ENCODE results near the gene PCK2. TPM values are rescaled to one million over a fixed set of nuclear protein-coding genes. Genes with fewer than 3 reads are reported as not detected.
"Not testable (repeated sequence)": the region's sequence is repeated elsewhere in the genome, so short reads cannot be mapped to it uniquely, and the experiment has no call there.

The PCK2 gene
- total RNA-seq = 10 to 100 TPM; 31.4 to 57.6 TPM

DNA sequence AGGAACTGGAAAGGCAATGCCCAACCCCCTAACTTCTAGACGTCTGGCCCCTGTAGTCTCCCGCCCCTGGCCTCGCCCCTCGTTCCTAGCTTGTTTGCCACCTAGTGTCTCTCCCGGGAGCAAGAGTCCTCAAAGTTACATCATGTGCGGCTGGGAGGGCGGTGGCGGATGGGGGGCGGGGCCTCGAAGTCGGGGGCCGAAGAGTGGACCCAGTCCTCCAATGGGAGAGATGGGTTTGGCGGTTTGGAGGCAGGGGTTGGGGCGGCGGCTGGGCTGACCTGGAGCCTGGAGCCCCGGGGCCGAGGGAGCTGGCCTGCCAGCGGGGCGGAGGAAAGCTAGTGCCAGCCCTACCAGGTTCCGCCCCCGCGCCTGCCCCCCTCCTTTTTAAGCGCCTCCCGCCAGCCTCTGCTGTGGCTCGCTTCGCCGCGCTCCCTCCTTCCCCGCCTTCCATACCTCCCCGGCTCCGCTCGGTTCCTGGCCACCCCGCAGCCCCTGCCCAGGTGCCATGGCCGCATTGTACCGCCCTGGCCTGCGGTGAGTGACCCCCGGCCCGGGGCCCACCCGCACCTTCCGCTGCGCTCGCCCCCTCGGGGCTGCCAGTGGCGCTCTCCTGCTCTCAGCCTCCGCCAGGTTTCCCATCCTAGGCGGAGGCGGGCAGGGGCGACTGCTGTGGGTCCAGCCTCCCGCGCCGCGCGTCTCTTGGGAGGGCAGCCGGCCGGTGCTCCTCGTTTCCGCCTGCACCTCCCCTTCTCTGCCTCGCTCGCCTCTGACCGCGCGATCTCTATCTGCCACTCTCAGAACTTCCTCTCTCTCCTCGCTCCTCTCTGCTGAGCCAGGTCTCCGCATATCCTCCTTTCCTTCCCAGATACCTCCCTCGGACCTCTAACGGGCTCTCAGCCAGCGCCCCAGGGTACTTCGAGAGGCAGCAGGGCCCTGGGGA, at the start of gene PCK2:
Gene PCK2, plus strand, starts transcription at position 411 of the 940 bp plus-strand sequence. Its CDS starts 95 bp downstream, at position 506.
- Mint-ChIP-seq H3K4me3 (peak within 1 kb of the TSS; percentile 92), H3K36me3 (ENCODE audit: low read depth) (peaks cover 34% of the 10 kb centered on the region), H3K27ac (peak within 1 kb of the TSS; percentile 97), H3K4me1 (peaks cover 23% of the 10 kb centered on the region), H3K27me3 (no peaks in the 10 kb centered on the region), H3K9me3 (no peaks in the 10 kb centered on the region)
- peak; percentile 81 for ATAC-seq (replicated peaks)

DNA sequence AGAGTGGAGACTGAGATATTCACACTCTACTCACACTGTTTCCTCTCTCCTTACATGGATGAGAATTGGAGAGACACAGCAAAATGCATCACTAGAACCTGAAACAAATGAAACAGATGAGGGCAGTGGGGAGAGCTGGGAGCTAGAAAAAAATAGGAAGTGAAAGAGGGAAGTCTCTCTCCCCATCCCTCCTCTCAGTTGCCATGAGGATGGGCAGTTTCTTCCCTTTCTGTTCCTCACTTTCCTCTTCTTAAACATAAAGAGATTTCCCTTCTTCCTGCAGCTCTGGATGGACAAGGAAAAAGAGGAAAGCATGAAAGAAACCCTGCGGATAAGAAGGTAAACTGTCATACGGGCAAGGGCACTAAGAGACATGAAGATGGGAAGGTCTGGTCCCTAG, 45.1 kb upstream of the PCK2 start:
- not testable (repeated sequence) for H3K27me3 Mint-ChIP-seq; ATAC-seq (replicated peaks); H3K36me3 Mint-ChIP-seq (ENCODE audit: low read depth); H3K9me3 Mint-ChIP-seq; H3K4me3 Mint-ChIP-seq; H3K27ac Mint-ChIP-seq
- H3K4me1 Mint-ChIP-seq = peaks cover 15% of the 10 kb centered on the region

DNA sequence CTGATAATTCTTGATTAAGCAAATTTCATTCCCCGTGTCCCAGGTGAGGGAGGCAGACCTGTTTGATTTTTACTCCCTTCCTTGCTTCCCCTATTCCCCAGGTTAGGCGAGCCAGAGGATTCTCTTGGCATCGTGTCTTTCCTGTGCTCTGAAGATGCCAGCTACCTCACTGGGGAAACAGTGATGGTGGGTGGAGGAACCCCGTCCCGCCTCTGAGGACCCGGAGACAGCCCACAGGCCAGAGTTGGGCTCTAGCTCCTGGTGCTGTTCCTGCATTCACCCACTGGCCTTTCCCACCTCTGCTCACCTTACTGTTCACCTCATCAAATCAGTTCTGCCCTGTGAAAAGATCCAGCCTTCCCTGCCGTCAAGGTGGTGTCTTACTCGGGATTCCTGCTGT, 43.4 kb upstream of the PCK2 start:
- not testable (repeated sequence) for H3K36me3 Mint-ChIP-seq (ENCODE audit: low read depth); H3K9me3 Mint-ChIP-seq; ATAC-seq (replicated peaks); H3K27ac Mint-ChIP-seq; H3K27me3 Mint-ChIP-seq
- Mint-ChIP-seq H3K4me3 (peak overlapping the region; percentile 79), H3K4me1 (peaks cover 15% of the 10 kb centered on the region)

DNA sequence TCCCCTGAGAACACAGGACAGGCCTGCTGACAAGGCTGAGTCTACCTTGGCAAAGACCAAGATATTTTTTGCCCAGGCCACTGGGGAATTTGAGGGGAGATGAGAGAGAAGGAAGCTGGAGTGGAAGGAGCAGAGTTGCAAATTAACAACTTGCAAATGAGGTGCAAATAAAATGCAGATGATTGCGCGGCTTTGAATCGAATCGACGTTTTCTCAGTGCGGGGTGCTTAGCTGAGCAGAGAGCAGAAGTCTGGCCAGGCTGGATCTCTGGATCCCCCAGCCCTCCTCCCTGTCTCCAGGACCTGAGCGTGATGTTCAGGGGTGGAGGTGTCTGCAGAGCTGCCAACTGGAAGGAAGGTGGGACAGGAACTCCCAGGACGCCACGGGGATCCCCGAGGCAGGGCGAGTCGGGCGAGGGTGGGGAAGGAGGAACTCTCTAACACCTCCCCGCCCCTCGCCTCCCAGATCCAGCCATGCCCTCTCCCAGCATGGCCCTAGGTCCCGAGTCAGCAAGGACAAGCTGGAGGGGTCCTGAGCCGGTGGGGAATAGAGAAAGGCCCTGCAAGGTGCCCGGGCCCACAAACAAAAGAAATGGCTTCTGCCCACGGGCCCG, 42.8 kb upstream of the PCK2 start:
- peaks cover 15% of the 10 kb centered on the region for H3K4me1 Mint-ChIP-seq
- ATAC-seq (replicated peaks) = no peak
- no peaks in the 10 kb centered on the region for H3K9me3 Mint-ChIP-seq
- no peak overlapping the region for H3K27ac Mint-ChIP-seq
- peaks cover 6% of the 10 kb centered on the region for H3K27me3 Mint-ChIP-seq
- H3K4me3 Mint-ChIP-seq = peak overlapping the region; percentile 79
- no peaks in the 10 kb centered on the region for H3K36me3 Mint-ChIP-seq (ENCODE audit: low read depth)

DNA sequence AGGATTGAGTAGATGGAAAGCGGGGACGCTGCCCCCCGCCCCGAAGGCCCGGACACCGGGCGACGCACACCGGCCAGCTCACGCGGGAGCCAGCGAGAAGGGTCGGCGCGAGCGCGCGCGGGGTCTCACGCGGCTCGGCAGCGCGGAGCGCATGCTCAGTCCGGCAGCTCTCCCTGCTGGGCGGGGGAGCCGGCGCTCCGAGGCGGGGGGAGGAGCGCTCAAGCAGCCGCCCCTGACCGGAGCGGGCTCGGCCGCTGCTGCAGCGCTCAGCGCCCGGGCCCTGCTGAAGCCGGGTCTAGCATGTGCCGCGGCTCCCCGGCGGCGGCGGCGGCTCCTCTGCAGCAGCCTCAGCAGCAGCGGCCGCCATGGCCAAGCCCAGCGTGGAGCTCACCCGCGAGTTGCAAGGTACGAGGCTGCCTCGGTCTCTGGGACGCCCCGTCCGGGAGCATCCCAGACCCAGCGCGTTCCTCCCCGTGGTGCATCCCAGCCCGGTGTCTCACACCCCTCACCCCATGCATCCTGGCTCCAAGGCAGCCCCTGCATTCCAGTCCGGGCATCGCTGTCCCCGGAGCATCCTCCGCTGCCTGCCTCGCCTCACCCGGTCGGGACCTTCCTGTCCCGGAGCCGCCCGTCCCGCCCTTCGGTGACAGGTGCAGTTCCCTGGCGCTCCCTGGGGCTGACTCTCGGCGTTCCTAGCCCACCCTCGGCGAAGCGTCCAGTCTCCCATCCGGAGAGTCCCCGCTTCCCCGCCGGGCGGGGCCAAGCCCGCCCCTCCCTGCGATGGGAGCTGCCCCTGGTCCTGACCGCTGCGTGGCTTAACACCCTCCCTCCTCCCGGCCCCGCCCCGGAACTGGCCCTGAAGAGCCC, 42.1 kb upstream of the PCK2 start, which contains the start of gene CARMIL3:
Gene CARMIL3, plus strand, starts transcription at position 221 of the 867 bp plus-strand sequence. Its CDS starts 145 bp downstream, at position 366.
- H3K4me3 Mint-ChIP-seq = peak within 1 kb of the TSS; percentile 79
- H3K27ac Mint-ChIP-seq = peak within 1 kb of the TSS; percentile 61
- peaks cover 6% of the 10 kb centered on the region for H3K27me3 Mint-ChIP-seq
- no peaks in the 10 kb centered on the region for H3K36me3 Mint-ChIP-seq (ENCODE audit: low read depth)
- H3K4me1 Mint-ChIP-seq = peaks cover 15% of the 10 kb centered on the region
- ATAC-seq (replicated peaks) = peak; percentile 68
- no peaks in the 10 kb centered on the region for H3K9me3 Mint-ChIP-seq

DNA sequence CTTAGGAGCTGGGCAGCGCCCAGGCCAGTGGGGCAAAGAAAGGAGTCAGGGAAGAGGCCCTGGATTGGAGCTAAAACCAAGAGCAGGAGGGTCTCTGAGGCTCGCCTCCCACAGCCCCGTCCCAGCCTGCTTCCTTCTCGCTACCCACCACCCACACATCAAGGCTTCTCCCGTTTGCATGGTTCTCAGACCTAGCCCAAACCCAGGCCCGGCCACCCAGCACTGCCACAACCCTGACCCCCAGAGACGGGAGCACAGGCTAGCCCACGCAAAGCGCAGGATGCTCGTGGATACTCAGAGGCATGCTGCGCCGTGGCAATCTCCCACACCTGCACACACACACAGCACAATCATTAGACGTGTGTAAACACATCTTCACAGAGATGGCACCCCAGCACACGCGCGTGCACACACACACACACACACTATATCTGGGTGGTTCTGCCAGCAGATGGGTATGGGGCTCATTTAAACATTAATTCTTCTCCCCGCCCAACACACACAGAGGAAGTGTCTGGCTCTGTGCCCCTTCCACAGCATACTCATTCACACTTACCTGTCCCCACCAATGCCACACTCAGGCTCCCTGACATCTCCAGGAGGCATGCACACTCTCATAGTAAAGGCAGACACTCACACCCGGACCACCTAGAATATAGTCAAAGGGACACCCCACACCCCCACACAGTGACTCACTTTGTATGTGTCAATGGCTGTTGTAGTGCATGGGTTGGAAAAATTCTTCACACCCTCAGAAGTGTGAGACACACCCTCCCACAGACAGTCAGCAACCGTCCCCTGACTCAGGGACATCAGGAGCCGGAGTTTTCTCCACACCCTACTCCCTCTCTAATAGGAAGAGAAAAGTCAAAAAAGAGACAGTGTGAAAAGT, 41.2 kb upstream of the PCK2 start:
- ATAC-seq (replicated peaks) = peak; percentile 88

DNA sequence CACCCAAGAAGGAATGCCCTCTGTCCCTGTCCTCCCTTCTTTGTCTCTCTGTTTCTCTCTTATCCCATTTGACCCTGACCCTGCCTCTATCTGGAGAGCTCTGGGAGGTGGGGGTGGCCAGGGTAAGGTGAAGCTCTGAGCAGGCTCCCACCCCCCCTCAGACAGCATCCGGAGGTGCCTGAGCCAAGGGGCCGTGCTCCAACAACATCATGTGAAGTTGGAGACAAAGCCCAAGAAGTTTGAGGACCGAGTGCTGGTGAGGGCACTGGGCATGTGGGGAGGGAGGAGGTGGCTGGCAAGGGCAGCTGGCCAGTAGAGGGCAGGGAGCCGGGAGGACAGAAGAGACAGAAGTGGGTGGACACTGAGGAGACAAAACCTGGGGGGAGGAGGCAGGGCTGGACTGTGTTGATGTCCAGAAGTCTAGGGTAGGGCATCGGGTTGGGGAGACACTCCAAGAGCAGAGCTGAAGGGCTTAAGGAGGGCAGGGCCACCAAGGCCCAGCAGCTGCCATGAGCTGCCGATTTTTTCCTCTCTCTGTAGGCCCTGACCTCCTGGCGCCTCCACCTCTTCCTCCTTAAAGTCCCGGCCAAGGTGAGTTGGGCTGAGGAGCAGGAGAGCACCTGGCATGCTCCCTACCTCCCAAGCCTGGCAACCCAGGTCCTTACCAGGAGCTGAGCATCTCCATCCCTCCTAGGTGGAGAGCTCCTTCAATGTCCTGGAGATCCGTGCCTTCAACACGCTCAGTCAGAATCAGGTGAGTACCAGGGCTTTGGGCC, 40.4 kb upstream of the PCK2 start:
- H3K4me3 Mint-ChIP-seq = peak overlapping the region; percentile 79
- no peaks in the 10 kb centered on the region for H3K36me3 Mint-ChIP-seq (ENCODE audit: low read depth)

More for the DNA sequence above, 41.2 kb upstream of the PCK2 start:
- H3K36me3 Mint-ChIP-seq (ENCODE audit: low read depth) = no peaks in the 10 kb centered on the region
- peak overlapping the region; percentile 79 for H3K4me3 Mint-ChIP-seq
- H3K4me1 Mint-ChIP-seq = peaks cover 15% of the 10 kb centered on the region
- H3K27ac Mint-ChIP-seq = peak overlapping the region; percentile 61
- peaks cover 6% of the 10 kb centered on the region for H3K27me3 Mint-ChIP-seq
- no peaks in the 10 kb centered on the region for H3K9me3 Mint-ChIP-seq

DNA sequence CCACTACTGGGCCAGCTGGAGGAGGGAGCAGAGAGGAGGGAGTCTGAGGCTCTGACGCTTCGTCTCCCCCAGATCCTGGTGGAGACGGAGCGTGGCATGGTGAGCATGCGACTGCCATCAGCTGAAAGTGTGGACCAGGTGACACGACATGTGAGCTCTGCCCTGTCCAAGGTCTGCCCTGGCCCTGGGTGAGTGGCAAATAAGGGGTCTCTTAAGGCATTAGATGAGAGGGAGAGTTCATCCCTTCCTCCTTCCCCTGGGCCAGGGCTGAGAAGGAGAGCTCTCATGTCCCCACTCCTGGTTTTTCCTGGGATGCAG, 39.8 kb upstream of the PCK2 start:
- no peaks in the 10 kb centered on the region for H3K9me3 Mint-ChIP-seq
- H3K27ac Mint-ChIP-seq = no peak overlapping the region
- peaks cover 20% of the 10 kb centered on the region for H3K4me1 Mint-ChIP-seq
- H3K36me3 Mint-ChIP-seq (ENCODE audit: low read depth) = no peaks in the 10 kb centered on the region
- H3K4me3 Mint-ChIP-seq = peak overlapping the region; percentile 79
- ATAC-seq (replicated peaks) = no peak
- H3K27me3 Mint-ChIP-seq = peaks cover 3% of the 10 kb centered on the region

More for the DNA sequence above, 40.4 kb upstream of the PCK2 start:
- peaks cover 6% of the 10 kb centered on the region for H3K27me3 Mint-ChIP-seq
- H3K27ac Mint-ChIP-seq = peak overlapping the region; percentile 61
- peaks cover 20% of the 10 kb centered on the region for H3K4me1 Mint-ChIP-seq
- no peaks in the 10 kb centered on the region for H3K9me3 Mint-ChIP-seq
- ATAC-seq (replicated peaks) = no peak

DNA sequence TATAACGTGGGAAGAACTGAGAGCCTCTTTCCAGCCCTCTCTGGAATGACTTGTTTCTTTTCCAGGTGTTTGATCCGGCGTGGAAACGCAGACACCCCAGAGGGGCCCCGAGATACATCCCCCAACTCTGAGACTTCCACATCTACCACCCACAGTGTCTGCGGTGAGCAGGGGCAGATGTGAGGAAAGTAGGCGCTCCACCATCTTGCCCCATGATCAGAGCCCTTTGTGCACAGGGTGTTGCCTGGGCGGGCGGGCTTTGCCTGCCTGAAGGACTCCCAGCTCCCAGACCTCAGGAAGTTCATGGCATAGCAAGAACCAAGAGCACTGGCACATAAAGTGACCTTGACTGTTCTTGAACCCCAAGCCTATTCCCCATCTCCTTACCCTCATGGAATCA, 39.5 kb upstream of the PCK2 start:
- H3K4me1 Mint-ChIP-seq = peaks cover 20% of the 10 kb centered on the region
- no peak for ATAC-seq (replicated peaks)

DNA sequence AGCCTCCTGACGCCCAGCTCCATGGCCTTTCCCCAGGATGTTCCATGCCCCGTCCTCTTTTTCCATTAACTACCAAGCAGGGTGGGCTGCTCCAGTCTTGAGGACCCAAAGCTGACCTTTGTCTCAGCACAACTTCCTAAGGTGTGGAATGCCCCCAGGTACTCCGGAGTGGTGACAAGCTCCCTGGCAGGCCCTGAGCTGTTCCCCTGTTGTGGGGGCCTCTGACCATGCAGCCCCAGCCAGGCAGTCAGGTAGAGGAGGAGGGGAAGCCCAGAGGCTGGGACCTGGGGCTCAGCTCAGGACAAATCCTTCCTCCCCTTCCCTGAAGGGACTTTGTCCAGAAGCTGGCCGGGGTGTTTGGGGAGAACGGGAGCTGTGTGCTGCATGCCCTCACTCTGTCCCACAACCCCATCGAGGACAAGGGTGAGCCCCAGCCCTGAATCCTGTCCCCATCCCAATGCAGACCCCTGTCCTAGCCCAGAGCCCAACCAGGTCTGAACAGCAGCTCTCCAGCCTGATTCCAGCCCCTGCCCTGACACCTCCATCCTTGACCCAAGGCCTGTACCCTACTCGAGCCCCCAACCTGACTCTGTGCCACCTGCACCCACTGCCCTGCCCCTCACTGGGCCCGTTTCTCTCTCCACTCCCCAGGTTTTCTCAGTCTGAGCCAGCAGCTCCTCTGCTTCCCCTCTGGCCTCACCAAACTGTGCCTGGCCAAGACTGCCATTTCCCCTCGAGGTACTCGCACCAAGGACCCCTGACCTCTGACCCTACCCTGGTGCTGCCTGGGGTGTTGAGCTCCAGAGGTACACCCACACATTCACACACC, 37.9 kb upstream of the PCK2 start:
- H3K4me3 Mint-ChIP-seq = no peak overlapping the region
- peaks cover 17% of the 10 kb centered on the region for H3K4me1 Mint-ChIP-seq
- H3K27me3 Mint-ChIP-seq = no peaks in the 10 kb centered on the region
- H3K27ac Mint-ChIP-seq = peak overlapping the region; percentile 49
- no peak for ATAC-seq (replicated peaks)
- H3K9me3 Mint-ChIP-seq = no peaks in the 10 kb centered on the region
- no peaks in the 10 kb centered on the region for H3K36me3 Mint-ChIP-seq (ENCODE audit: low read depth)

More for the DNA sequence above, 39.5 kb upstream of the PCK2 start:
- no peaks in the 10 kb centered on the region for H3K9me3 Mint-ChIP-seq
- no peaks in the 10 kb centered on the region for H3K36me3 Mint-ChIP-seq (ENCODE audit: low read depth)
- peaks cover 2% of the 10 kb centered on the region for H3K27me3 Mint-ChIP-seq
- H3K4me3 Mint-ChIP-seq = no peak overlapping the region
- H3K27ac Mint-ChIP-seq = no peak overlapping the region

DNA sequence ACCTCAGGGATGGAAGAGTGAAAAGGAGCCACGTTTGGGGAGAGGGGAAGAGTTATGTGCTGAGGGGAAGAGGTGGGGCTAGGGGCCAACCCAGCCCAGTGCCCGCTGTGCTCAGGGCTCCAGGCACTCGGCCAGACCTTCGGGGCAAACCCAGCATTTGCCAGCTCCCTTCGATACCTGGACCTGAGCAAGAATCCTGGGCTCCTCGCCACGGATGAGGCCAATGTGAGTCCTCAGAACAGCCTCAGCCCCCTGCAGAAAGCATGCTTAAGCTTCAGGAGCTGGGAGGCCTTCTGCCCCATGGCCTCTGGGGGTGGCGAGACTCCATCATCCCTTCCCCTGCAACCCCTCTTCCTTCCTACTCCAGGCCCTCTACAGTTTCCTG, 37.3 kb upstream of the PCK2 start:
- no peaks in the 10 kb centered on the region for H3K9me3 Mint-ChIP-seq
- no peak overlapping the region for H3K4me3 Mint-ChIP-seq
- H3K27me3 Mint-ChIP-seq = no peaks in the 10 kb centered on the region
- ATAC-seq (replicated peaks) = no peak
- peak overlapping the region; percentile 49 for H3K27ac Mint-ChIP-seq
- no peaks in the 10 kb centered on the region for H3K36me3 Mint-ChIP-seq (ENCODE audit: low read depth)
- peaks cover 15% of the 10 kb centered on the region for H3K4me1 Mint-ChIP-seq

DNA sequence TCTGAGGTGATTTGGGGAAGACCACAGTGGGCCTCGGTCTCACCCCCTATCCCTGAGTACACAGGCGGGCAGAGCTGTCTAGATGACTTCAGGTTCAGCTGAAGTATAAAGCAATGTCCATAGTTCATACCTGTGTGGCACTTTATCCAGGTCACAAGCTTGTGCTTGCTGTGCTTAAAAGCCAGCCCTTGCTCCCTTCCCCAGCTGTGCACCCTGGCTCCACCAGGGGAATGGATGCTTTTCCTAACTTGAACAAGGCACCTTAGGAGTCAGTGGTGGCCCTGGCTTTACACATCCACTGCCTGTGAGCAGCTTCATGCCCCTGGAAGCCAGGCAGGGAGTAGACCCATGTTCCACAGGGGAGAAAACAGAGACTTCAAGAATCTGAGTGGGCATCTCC, 36.8 kb upstream of the PCK2 start:
- no peak for ATAC-seq (replicated peaks)
- no peaks in the 10 kb centered on the region for H3K27me3 Mint-ChIP-seq
- H3K4me1 Mint-ChIP-seq = peaks cover 15% of the 10 kb centered on the region
- H3K36me3 Mint-ChIP-seq (ENCODE audit: low read depth) = no peaks in the 10 kb centered on the region
- H3K9me3 Mint-ChIP-seq = no peaks in the 10 kb centered on the region
- H3K4me3 Mint-ChIP-seq = no peak overlapping the region
- no peak overlapping the region for H3K27ac Mint-ChIP-seq

Data from activated T-helper 17 cell treated with anti-CD3 and anti-CD28 coated beads, Interleukin-2, amount 50 U/mL, for 72 hours (primary cell).